ENCODE data around the gene CHN2.

CHN2 gene

DNA sequence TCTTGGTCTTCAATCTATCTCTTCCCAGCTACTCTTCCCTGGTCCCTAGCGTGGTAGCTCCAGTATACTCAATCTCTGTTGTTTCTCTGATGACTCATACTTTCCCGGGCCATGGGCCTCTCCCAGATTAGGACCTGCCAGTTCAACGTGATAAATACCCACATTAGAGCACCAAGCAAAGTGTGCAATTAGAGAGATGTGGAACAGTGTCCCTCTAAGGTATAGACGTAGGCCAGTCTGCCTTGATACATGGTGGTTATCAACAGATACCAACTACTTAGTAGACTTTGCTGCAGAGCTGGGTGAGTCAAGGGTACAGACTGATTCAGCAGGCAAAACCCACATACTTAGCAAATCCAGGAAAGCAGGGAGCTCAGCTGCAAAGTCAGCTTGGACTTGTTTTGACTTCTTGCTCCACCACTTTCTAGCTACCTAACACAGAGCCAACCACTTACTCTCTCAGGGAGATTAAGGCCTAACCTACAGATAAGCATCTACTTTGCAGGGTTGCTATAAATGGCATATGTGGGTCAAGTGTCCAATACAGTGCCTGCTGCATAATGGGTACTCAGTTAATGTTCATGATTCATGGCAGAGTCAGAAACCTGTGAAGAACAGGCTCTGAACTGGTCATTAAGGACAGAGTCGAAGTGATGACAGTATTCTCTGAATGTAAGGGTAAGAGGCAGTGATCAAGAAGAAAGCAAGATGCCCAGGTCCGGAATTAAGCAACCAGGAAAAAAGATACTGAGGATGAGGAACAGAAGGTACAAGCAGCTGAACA, 176.1 kb downstream of the CHN2 start:
- Histone ChIP-seq H3K18ac (ENCODE audit: low read length) (no peak overlapping the region), H3K36me3 (ENCODE audit: control insufficient read depth, insufficient read depth, low read length) (no peaks in the 10 kb centered on the region), H3K4me1 (ENCODE audit: control insufficient read depth, low read depth, low read length) (no peaks in the 10 kb centered on the region), H4K5ac (ENCODE audit: low read length) (no peak overlapping the region), H3K4me3 (ENCODE audit: low read length) (no peak overlapping the region), H4K8ac (ENCODE audit: low read depth, low read length) (no peak overlapping the region), H3K4me2 (ENCODE audit: low read length) (no peak overlapping the region), H3K56ac (ENCODE audit: low read length) (no peak overlapping the region), H3K27me3 (ENCODE audit: insufficient read depth, low read length, poor library complexity) (no peaks in the 10 kb centered on the region), H2BK120ac (ENCODE audit: low read depth, low read length) (no peak overlapping the region), H3K79me2 (ENCODE audit: control insufficient read depth, insufficient read depth, low read length) (no peaks in the 10 kb centered on the region), H3K79me1 (ENCODE audit: low read length) (no peaks in the 10 kb centered on the region), H2AK5ac (ENCODE audit: low read length) (no peak overlapping the region), H2BK5ac (ENCODE audit: low read length) (no peak overlapping the region), H3K4ac (ENCODE audit: low read depth, low read length) (no peak overlapping the region), H3K9ac (ENCODE audit: low read length) (no peak overlapping the region), H3K27ac (ENCODE audit: low read depth, low read length) (no peak overlapping the region), H2BK15ac (replicated peaks; ENCODE audit: low read depth) (no peak overlapping the region), H3K23ac (ENCODE audit: low read length) (no peak overlapping the region)
- peak; percentile 19 for DNase-seq
- WGBS (ENCODE audit: extremely low coverage, insufficient coverage, low lambda C conversion rate): no CpG with 5 or more reads among the region's 6 CpGs

DNA sequence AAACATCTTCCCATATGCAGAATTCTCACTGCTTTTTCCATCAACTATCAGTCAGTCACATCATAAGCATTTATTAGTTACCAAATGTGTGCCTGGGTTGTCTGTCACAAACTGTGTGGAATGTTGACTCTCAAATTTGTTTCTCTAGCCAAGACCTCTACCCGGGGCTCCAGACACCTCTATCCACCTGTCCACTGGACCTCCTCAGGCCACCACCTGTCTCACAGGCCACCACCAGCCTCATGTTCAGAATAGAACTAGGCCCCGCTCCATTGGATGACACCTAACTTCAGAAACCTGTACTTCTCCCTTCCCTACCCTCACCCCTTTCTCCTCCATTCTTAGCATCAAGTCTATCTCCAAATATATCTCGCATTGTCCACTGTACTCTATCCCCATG, 176.9 kb downstream of the CHN2 start:
- Histone ChIP-seq H3K4me3 (ENCODE audit: low read length) (no peak overlapping the region), H3K4ac (ENCODE audit: low read depth, low read length) (no peak overlapping the region), H2BK120ac (ENCODE audit: low read depth, low read length) (no peak overlapping the region), H3K79me1 (ENCODE audit: low read length) (no peaks in the 10 kb centered on the region), H2BK15ac (replicated peaks; ENCODE audit: low read depth) (no peak overlapping the region), H3K23ac (ENCODE audit: low read length) (no peak overlapping the region), H2BK5ac (ENCODE audit: low read length) (no peak overlapping the region), H3K27ac (ENCODE audit: low read depth, low read length) (no peak overlapping the region), H3K4me2 (ENCODE audit: low read length) (no peak overlapping the region), H3K56ac (ENCODE audit: low read length) (no peak overlapping the region), H4K8ac (ENCODE audit: low read depth, low read length) (no peak overlapping the region), H3K27me3 (ENCODE audit: insufficient read depth, low read length, poor library complexity) (no peaks in the 10 kb centered on the region), H3K79me2 (ENCODE audit: control insufficient read depth, insufficient read depth, low read length) (no peaks in the 10 kb centered on the region), H3K4me1 (ENCODE audit: control insufficient read depth, low read depth, low read length) (no peaks in the 10 kb centered on the region), H4K5ac (ENCODE audit: low read length) (no peak overlapping the region), H3K36me3 (ENCODE audit: control insufficient read depth, insufficient read depth, low read length) (no peaks in the 10 kb centered on the region), H3K9ac (ENCODE audit: low read length) (no peak overlapping the region), H2AK5ac (ENCODE audit: low read length) (no peak overlapping the region), H3K18ac (ENCODE audit: low read length) (no peak overlapping the region)
- WGBS (ENCODE audit: extremely low coverage, insufficient coverage, low lambda C conversion rate): no CpG with 5 or more reads among the region's 3 CpGs
- DNase-seq: no peak

DNA sequence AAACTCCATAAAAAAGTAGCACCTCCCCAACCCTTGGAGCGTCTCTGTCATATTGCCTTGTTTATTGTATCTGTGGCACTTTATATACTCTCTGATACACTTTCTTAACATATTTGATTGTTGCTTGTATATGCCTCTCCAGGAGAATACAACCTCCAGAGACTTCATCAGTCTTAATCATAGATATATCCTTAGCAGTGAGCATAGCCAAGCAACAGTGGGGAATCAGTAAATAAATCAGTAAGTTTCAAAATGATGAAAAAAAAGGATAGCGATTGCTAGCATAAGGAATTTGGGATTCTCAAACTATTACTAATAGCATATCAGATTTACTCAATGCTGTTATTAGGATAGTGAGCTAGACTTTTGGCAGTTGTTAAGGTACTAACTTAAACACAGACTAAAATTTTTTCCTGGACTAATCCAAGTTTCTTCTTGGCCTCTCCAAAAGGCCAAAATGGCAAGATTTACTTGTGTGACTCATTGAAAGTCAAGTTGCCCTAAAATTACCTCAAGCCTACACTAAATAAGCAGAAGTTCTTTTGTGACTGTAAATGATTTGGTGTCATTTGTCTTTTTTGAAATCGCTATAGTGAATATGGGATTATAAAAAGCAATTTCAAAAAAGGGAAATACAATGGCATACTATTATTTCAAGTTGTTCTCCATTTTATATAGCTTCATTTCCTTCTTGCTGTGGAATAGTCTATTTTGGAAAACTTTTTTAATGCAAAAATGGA, 177.9 kb downstream of the CHN2 start:
- no peaks in the 10 kb centered on the region for H3K27me3 ChIP-seq (ENCODE audit: insufficient read depth, low read length, poor library complexity)
- WGBS (ENCODE audit: extremely low coverage, insufficient coverage, low lambda C conversion rate): no CpG with 5 or more reads among the region's 3 CpGs
- no peak overlapping the region for H3K4me2 ChIP-seq (ENCODE audit: low read length)
- H2BK120ac ChIP-seq (ENCODE audit: low read depth, low read length): no peak overlapping the region
- no peak overlapping the region for H2BK5ac ChIP-seq (ENCODE audit: low read length)
- no peak overlapping the region for H2BK15ac ChIP-seq (replicated peaks; ENCODE audit: low read depth)
- H3K4ac ChIP-seq (ENCODE audit: low read depth, low read length): no peak overlapping the region
- no peak overlapping the region for H3K56ac ChIP-seq (ENCODE audit: low read length)
- no peaks in the 10 kb centered on the region for H3K36me3 ChIP-seq (ENCODE audit: control insufficient read depth, insufficient read depth, low read length)
- H4K8ac ChIP-seq (ENCODE audit: low read depth, low read length): no peak overlapping the region
- no peak overlapping the region for H3K4me3 ChIP-seq (ENCODE audit: low read length)
- no peak overlapping the region for H3K18ac ChIP-seq (ENCODE audit: low read length)
- DNase-seq: no peak
- H3K4me1 ChIP-seq (ENCODE audit: control insufficient read depth, low read depth, low read length): no peaks in the 10 kb centered on the region
- H3K79me2 ChIP-seq (ENCODE audit: control insufficient read depth, insufficient read depth, low read length): no peaks in the 10 kb centered on the region
- no peak overlapping the region for H3K23ac ChIP-seq (ENCODE audit: low read length)
- H3K9ac ChIP-seq (ENCODE audit: low read length): no peak overlapping the region
- H3K27ac ChIP-seq (ENCODE audit: low read depth, low read length): no peak overlapping the region
- no peaks in the 10 kb centered on the region for H3K79me1 ChIP-seq (ENCODE audit: low read length)
- no peak overlapping the region for H4K5ac ChIP-seq (ENCODE audit: low read length)
- no peak overlapping the region for H2AK5ac ChIP-seq (ENCODE audit: low read length)

DNA sequence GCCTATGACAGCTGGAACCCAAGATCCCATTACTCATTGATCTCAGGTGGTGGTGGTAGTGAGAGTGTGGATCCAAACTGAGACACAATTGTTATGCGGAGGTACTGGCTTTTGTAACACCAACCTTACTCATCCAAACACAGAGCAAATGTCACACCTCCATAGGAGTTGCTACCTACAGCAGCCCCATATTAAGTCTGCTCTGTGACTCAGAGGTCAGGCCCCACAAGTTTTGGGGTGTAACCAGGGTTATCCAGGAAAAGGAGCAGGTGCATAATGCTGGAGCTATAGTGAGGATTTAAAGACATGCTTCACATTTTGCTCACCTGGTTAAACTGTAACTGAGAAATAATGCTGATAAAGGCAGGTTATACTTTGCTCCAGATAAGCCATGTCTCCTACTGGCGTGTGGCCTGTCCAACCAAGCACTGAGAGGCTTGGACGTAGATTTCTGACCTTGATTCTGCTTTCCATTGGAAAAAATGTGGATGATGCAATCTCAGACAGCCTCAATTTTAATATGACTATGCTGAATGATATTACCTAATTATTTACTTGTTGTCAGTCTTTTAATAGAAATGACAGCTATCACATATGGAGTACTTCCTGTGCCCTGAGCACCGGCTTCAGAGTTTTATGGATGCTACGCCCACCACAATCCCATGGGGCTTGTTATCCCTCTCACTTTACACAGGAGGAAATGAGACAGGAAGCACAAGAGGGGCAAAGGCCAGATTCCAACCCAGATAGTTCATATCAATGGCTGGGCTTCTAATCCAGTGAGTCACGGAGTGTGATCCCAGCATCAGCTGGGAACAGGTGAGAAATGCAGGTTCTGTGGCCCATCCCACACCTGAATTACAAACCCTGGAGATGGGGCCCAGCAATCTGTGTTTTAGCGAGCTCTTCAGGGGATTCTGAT, 181.3 kb downstream of the CHN2 start:
- H3K9ac ChIP-seq (ENCODE audit: low read length): no peak overlapping the region
- H3K27me3 ChIP-seq (ENCODE audit: insufficient read depth, low read length, poor library complexity): no peaks in the 10 kb centered on the region
- no peak overlapping the region for H3K4ac ChIP-seq (ENCODE audit: low read depth, low read length)
- H3K27ac ChIP-seq (ENCODE audit: low read depth, low read length): no peak overlapping the region
- no peak overlapping the region for H2BK15ac ChIP-seq (replicated peaks; ENCODE audit: low read depth)
- H3K36me3 ChIP-seq (ENCODE audit: control insufficient read depth, insufficient read depth, low read length): no peaks in the 10 kb centered on the region
- H3K4me1 ChIP-seq (ENCODE audit: control insufficient read depth, low read depth, low read length): no peaks in the 10 kb centered on the region
- H3K56ac ChIP-seq (ENCODE audit: low read length): no peak overlapping the region
- H2BK120ac ChIP-seq (ENCODE audit: low read depth, low read length): no peak overlapping the region
- no peak overlapping the region for H2AK5ac ChIP-seq (ENCODE audit: low read length)
- H3K79me2 ChIP-seq (ENCODE audit: control insufficient read depth, insufficient read depth, low read length): no peaks in the 10 kb centered on the region
- DNase-seq: peak; percentile 61
- no peaks in the 10 kb centered on the region for H3K79me1 ChIP-seq (ENCODE audit: low read length)
- H2BK5ac ChIP-seq (ENCODE audit: low read length): no peak overlapping the region
- H3K4me2 ChIP-seq (ENCODE audit: low read length): no peak overlapping the region
- no peak overlapping the region for H3K4me3 ChIP-seq (ENCODE audit: low read length)
- H3K23ac ChIP-seq (ENCODE audit: low read length): no peak overlapping the region
- WGBS (ENCODE audit: extremely low coverage, insufficient coverage, low lambda C conversion rate): no CpG with 5 or more reads among the region's 7 CpGs
- H4K8ac ChIP-seq (ENCODE audit: low read depth, low read length): no peak overlapping the region
- H4K5ac ChIP-seq (ENCODE audit: low read length): no peak overlapping the region
- H3K18ac ChIP-seq (ENCODE audit: low read length): no peak overlapping the region

DNA sequence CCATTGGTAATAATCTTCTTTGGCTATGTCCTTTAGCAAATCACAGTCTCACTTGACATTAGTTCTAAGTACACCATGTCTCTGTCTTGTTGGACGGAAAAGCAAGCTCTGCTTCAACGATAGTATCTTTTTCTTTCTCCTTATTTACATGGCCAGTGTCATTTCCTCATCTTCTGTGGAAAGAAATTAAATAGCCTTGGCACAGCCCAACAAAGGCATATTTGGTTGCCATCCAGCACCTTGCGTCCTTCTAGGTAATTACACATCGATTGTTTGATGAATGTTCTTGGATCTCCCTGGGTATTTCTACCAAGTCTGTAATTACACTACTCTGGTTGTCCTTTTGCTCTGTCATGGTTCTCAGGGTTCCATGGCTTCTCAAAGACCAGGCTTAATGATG, 183.1 kb downstream of the CHN2 start:
- Histone ChIP-seq H3K4me2 (ENCODE audit: low read length) (no peak overlapping the region), H3K18ac (ENCODE audit: low read length) (no peak overlapping the region), H3K36me3 (ENCODE audit: control insufficient read depth, insufficient read depth, low read length) (no peaks in the 10 kb centered on the region), H3K27ac (ENCODE audit: low read depth, low read length) (no peak overlapping the region), H2BK120ac (ENCODE audit: low read depth, low read length) (no peak overlapping the region), H3K4me3 (ENCODE audit: low read length) (no peak overlapping the region), H4K8ac (ENCODE audit: low read depth, low read length) (no peak overlapping the region), H3K4ac (ENCODE audit: low read depth, low read length) (no peak overlapping the region), H2BK5ac (ENCODE audit: low read length) (no peak overlapping the region), H3K79me2 (ENCODE audit: control insufficient read depth, insufficient read depth, low read length) (no peaks in the 10 kb centered on the region), H4K5ac (ENCODE audit: low read length) (no peak overlapping the region), H3K23ac (ENCODE audit: low read length) (no peak overlapping the region), H2AK5ac (ENCODE audit: low read length) (no peak overlapping the region), H3K56ac (ENCODE audit: low read length) (no peak overlapping the region), H2BK15ac (replicated peaks; ENCODE audit: low read depth) (no peak overlapping the region), H3K4me1 (ENCODE audit: control insufficient read depth, low read depth, low read length) (no peaks in the 10 kb centered on the region), H3K27me3 (ENCODE audit: insufficient read depth, low read length, poor library complexity) (no peaks in the 10 kb centered on the region), H3K9ac (ENCODE audit: low read length) (no peak overlapping the region), H3K79me1 (ENCODE audit: low read length) (no peaks in the 10 kb centered on the region)
- WGBS (ENCODE audit: extremely low coverage, insufficient coverage, low lambda C conversion rate): no CpG with 5 or more reads among the region's 4 CpGs
- no peak for DNase-seq

All from mesendoderm (in vitro differentiated cells).